Testis (tissue), 3 donors: ENCODE data around the gene RAD1. TPM values are rescaled to one million over a fixed set of nuclear protein-coding genes. Genes with fewer than 3 reads are reported as not detected.

ENCODE experiments used
- DNase-seq: peaks from one replicate; pipeline ENCODE4 v3.0.0-alpha.2; 2019
- H3K27ac ChIP-seq, 2 donors: fragments of 200-600 bp; sonication (generic); one replicate each; pipeline ENCODE4 v1.5.1; 2019
- H3K27me3 ChIP-seq: fragments of 200-600 bp; sonication (generic); one replicate; pipeline ENCODE4 v1.5.1; 2019
- H3K36me3 ChIP-seq: fragments of 200-600 bp; sonication (generic); one replicate; pipeline ENCODE4 v1.5.1; 2017; ENCODE audit warnings: low read depth; ENCODE audit errors: missing control alignments
- H3K4me1 ChIP-seq: fragments of 200-600 bp; sonication (generic); one replicate; pipeline ENCODE4 v1.5.1; 2019
- H3K4me3 ChIP-seq, 2 donors: fragments of 200-600 bp; sonication (generic); one replicate each; pipeline ENCODE4 v1.5.1; 2017 to 2019
- H3K9me3 ChIP-seq: fragments of 200-600 bp; sonication (generic); one replicate; pipeline ENCODE4 v1.5.1; 2017
- CTCF ChIP-seq, 3 experiments: fragments of 450-650 bp in 2 of 3; fragments of 200-600 bp in 1 of 3; sonication (generic) in 1 of 3; IDR thresholded peaks; one replicate each; pipeline ENCODE4 v1.5.1; 2016 to 2019; ENCODE audit warnings: antibody characterized with exemption in 3 of 3, mild to moderate bottlenecking in 2 of 3, moderate library complexity in 1 of 3
- POLR2A ChIP-seq: fragments of 450-650 bp; IDR thresholded peaks from one replicate; pipeline ENCODE4 v1.6.1; 2017; ENCODE audit warnings: antibody characterized with exemption, mild to moderate bottlenecking, moderate library complexity
- WGBS, 2 donors: methylation state at CpG; one replicate each; pipeline ENCODE4 v1.1.5; 2018; 5-methylcytosine and 5-hydroxymethylcytosine counted together
- intact Hi-C: fragments of 100-400 bp; cut with DNase I; formaldehyde crosslinking; loops from one replicate; pipeline ENCODE4 v1.15.1; 2023; ENCODE audit warnings: low total_unique reads
- polyA plus RNA-seq: library from polyadenylated mRNA; stranded (reverse); fragments of 350-450 nt; fragmentation: Illumina TruSeq; extraction: RNeasy Lipid Tissue Mini Kit (QIAGEN cat#74804); gene quantifications from one replicate; pipeline ENCODE4 v1.2.3, GENCODE V29; 2014; ENCODE audit warnings: low read depth, low replicate concordance; ENCODE audit not compliant: insufficient read depth
- total RNA-seq, 2 donors: library from RNA; depleted of rRNA; stranded (reverse); fragments of >200 nt; gene quantifications; one replicate each; pipeline ENCODE4 v1.2.3, GENCODE V29; 2016

Gene RAD1
- total and polyA plus RNA-seq, 3 donors from 2014 or later = 41.4 to 45.7 (median 45.5) TPM

GRCh38 chr5:34857894-34858293 lies 57.4 kb downstream of the RAD1 start:
- no peaks in the 10 kb centered on the region for H3K27me3 ChIP-seq
- intact Hi-C loops = no loop called here
- no peaks in the 10 kb centered on the region for H3K36me3 ChIP-seq
- H3K9me3 ChIP-seq = no peaks in the 10 kb centered on the region
- WGBS, 2 donors = 88 to 100% methylated on average over 1 of the region's 1 CpG
- TF ChIP-seq POLR2A = no peak
- no peak for TF ChIP-seq CTCF (IDR thresholded peaks at IDR 0.05)
- DNase-seq = no peak
- H3K4me3 ChIP-seq = no peak overlapping the region
- H3K4me1 ChIP-seq = peaks cover 8% of the 10 kb centered on the region
- peak overlapping the region in 1 of 2 donors; percentile 46 for H3K27ac ChIP-seq

- no peak for DNase-seq
- no peaks in the 10 kb centered on the region for H3K36me3 ChIP-seq
- H3K4me1 ChIP-seq = peaks cover 8% of the 10 kb centered on the region
- H3K4me3 ChIP-seq = no peak overlapping the region
- no peaks in the 10 kb centered on the region for H3K9me3 ChIP-seq
- no peaks in the 10 kb centered on the region for H3K27me3 ChIP-seq
- no peak for TF ChIP-seq CTCF (IDR thresholded peaks at IDR 0.05)
- TF ChIP-seq POLR2A = no peak
- intact Hi-C loops = no loop called here
- peak overlapping the region; percentile 46 to 68 for H3K27ac ChIP-seq
- 35 to 57% methylated on average over 3 of the region's 3 CpGs for WGBS, 2 donors
Measured at GRCh38 chr5:34857161-34857560, 58.1 kb downstream of the RAD1 start.

Other genes with a start within 250 kb of the RAD1 start
- gene TTC23L, start 76.3 kb downstream of the RAD1 start, total RNA-seq = 10 to 100 TPM; 16.9 to 28.2 TPM
- 60.6 TPM for gene TTC23L, start 76.3 kb downstream of the RAD1 start, polyA plus RNA-seq
- gene BRIX1, start 207 bp upstream of the RAD1 start, total RNA-seq = 10 to 100 TPM; 23.2 to 25.0 TPM
- 18.4 TPM for gene BRIX1, start 207 bp upstream of the RAD1 start, polyA plus RNA-seq
- gene DNAJC21, start 14.1 kb upstream of the RAD1 start, total RNA-seq = 10 to 100 TPM; 58.3 to 75.4 TPM
- gene DNAJC21, start 14.1 kb upstream of the RAD1 start, polyA plus RNA-seq = 63.0 TPM
- not detected for gene AGXT2, start 132.4 kb upstream of the RAD1 start, total RNA-seq
- 0.25 TPM for gene AGXT2, start 132.4 kb upstream of the RAD1 start, polyA plus RNA-seq